Gastrocnemius medialis (tissue), 4 donors: ENCODE measurements around the gene ADAM11. TPM values are rescaled to one million over a fixed set of nuclear protein-coding genes. Genes with fewer than 3 reads are reported as not detected.

Experiments used
- ATAC-seq, 2 donors: fragments of 150-250 bp; one replicate each; pipeline ENCODE4 v1.9.1; 2016
- DNase-seq, 2 donors: peaks; one replicate each; pipeline ENCODE4 v3.0.0-alpha.2; 2019
- H3K27ac ChIP-seq, 4 donors: fragments of 200-600 bp; sonication (generic); 1 replicate in 1 of 4; 2 replicates in 3 of 4; pipeline ENCODE4 v1.5.1; 2016 to 2018; ENCODE audit warnings: mild to moderate bottlenecking in 2 of 4, moderate library complexity in 1 of 4
- H3K27me3 ChIP-seq, 3 donors: fragments of 200-600 bp; sonication (generic) in 2 of 3; 1 replicate in 1 of 3; 2 replicates in 2 of 3; pipeline versions ENCODE4 v1.5.1 to v1.6.0; 2016 to 2019; ENCODE audit warnings: mild to moderate bottlenecking in 1 of 3, moderate library complexity in 1 of 3
- H3K36me3 ChIP-seq, 2 donors: fragments of 200-600 bp; sonication (generic) in 1 of 2; one replicate each; pipeline ENCODE4 v1.5.1; 2017 to 2018
- H3K4me1 ChIP-seq, 2 donors: fragments of 200-600 bp; sonication (generic) in 1 of 2; one replicate each; pipeline ENCODE4 v1.5.1; 2016 to 2017; ENCODE audit warnings: mild to moderate bottlenecking in 2 of 2
- H3K4me3 ChIP-seq, 4 donors: fragments of 200-600 bp; sonication (generic) in 3 of 4; 1 replicate in 1 of 4; 2 replicates in 3 of 4; pipeline ENCODE4 v1.5.1; 2016 to 2019; ENCODE audit warnings: mild to moderate bottlenecking in 2 of 4
- H3K9me3 ChIP-seq, 3 donors: fragments of 200-600 bp; sonication (generic) in 2 of 3; 1 replicate in 1 of 3; 2 replicates in 2 of 3; pipeline ENCODE4 v1.5.1; 2016 to 2019
- CTCF ChIP-seq, 5 experiments: fragments of 450-650 bp in 3 of 5; fragments of 200-600 bp in 2 of 5; sonication (generic) in 2 of 5; IDR thresholded peaks in 4 of 5; conservative IDR thresholded peaks in 1 of 5; 1 replicate in 4 of 5; 2 replicates in 1 of 5; pipeline ENCODE4 v1.5.1; 2016 to 2019; ENCODE audit warnings: antibody characterized with exemption in 5 of 5, mild to moderate bottlenecking in 3 of 5, moderate library complexity in 3 of 5
- POLR2A ChIP-seq, 2 donors: fragments of 450-650 bp; IDR thresholded peaks; one replicate each; pipeline ENCODE4 v1.6.1; 2017; ENCODE audit warnings: antibody characterized with exemption in 2 of 2, mild to moderate bottlenecking in 2 of 2, moderate library complexity in 2 of 2
- in situ Hi-C, 4 donors: fragments of 200-750 bp; cut with MboI; loops; one replicate each; pipeline versions ENCODE4 v1.15.0 to v1.8.0; 2017; ENCODE audit warnings: low sequenced_read_pairs in 4 of 4
- intact Hi-C: fragments of 100-400 bp; cut with DNase I; formaldehyde crosslinking; loops from one replicate; pipeline ENCODE4 v1.15.1; 2023; ENCODE audit warnings: low total_unique reads
- total RNA-seq, 4 donors: library from RNA; depleted of rRNA; stranded (reverse); fragments of >200 nt; gene quantifications; one replicate each; pipeline versions ENCODE4 v1.1.0 to v1.2.3, GENCODE V29; 2016

Gene ADAM11
- total RNA-seq, 4 donors from 2014 or later, result 0.04 to 0.36 TPM; not detected in 2

DNA sequence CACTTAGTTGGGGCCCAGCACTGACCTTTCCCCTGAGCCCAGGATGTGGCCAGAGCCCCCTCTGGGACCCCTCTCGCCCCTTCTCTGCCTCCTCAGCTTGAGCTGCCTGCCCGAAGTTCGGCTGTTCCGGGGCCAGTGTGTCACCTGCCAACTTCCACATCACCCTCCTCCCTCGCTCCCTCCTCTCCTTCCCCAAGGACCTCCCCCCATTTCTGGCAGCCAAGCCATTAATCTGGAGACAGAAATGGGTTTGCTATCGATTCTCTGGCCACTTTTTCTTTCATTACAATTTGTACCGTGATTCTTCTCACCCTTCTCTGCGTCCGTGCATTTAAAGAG is 8.8 kb upstream of the ADAM11 start:
- H3K27me3 ChIP-seq, result no peaks in the 10 kb centered on the region
- no peak overlapping the region for H3K4me3 ChIP-seq
- ATAC-seq, result no peak
- H3K36me3 ChIP-seq, result no peaks in the 10 kb centered on the region
- intact Hi-C loops, result no loop called here
- DNase-seq, result no peak
- no peaks in the 10 kb centered on the region for H3K9me3 ChIP-seq
- in situ Hi-C loops, result loop anchor here in 1 of 4 donors (25.0 kb wide), 1 partner anchor 287 kb away; no protein-coding TSS in a partner anchor
- TF ChIP-seq POLR2A (IDR thresholded peaks at IDR 0.05) (no peak), CTCF (IDR thresholded peaks at IDR 0.05 in 4 of 5, conservative IDR thresholded peaks at IDR 0.05 in 1 of 5) (no peak)
- no peak overlapping the region for H3K27ac ChIP-seq
- no peaks in the 10 kb centered on the region for H3K4me1 ChIP-seq

DNA sequence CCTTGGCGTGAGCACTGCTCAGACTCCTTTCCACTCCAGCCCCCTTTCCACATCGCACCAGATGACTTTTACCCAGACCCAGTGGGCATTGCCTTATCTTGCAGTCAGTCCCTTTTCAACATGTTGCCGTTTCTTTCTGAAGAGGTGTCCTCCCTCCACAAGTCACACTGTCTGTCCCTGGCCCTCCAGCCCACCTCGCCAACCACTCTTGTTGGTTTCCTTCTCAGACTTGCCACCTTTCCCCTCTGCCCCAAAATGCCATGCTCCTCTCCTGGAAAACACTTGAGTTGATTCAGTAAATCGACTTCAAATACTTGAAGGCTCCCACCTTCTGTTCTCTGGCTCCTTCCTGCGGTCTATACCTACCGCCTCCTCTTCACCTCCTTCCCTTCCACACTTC is 7.5 kb upstream of the ADAM11 start:
- intact Hi-C loops, result no loop called here
- no peak overlapping the region for H3K4me3 ChIP-seq
- TF ChIP-seq POLR2A (IDR thresholded peaks at IDR 0.05), result no peak
- no peak for TF ChIP-seq CTCF (IDR thresholded peaks at IDR 0.05 in 4 of 5, conservative IDR thresholded peaks at IDR 0.05 in 1 of 5)
- H3K27me3 ChIP-seq, result peaks cover 0 to 3% (median 0%) of the 10 kb centered on the region in 3 donors
- H3K27ac ChIP-seq, result no peak overlapping the region
- DNase-seq (no peak), ATAC-seq (no peak)
- in situ Hi-C loops, result loop anchor here in 1 of 4 donors (25.0 kb wide), 1 partner anchor 286 kb away; no protein-coding TSS in a partner anchor
- H3K4me1 ChIP-seq, result no peaks in the 10 kb centered on the region
- no peaks in the 10 kb centered on the region for H3K9me3 ChIP-seq
- no peaks in the 10 kb centered on the region for H3K36me3 ChIP-seq

DNA sequence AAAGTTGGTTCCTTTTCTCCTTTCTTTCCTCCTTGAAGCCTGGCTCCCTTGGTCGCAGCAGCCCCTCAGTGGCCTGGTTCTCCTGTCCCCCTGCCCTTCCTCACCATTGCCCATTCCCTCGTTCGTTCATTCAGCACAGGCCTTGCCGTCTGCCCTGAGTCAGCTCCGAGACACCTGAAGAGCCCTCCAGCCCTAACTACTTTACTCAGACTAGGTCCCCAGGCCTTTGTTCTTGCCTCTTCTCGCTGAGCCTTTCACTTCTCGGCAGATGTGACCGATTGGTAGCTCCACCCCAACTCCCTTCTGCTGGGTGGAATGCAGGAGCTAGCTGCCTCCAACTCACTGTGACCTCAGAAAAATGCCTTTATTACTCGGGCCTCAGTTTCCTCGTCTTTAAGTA is 7.0 kb upstream of the ADAM11 start:
- DNase-seq, result no peak
- no peak for TF ChIP-seq CTCF (IDR thresholded peaks at IDR 0.05 in 4 of 5, conservative IDR thresholded peaks at IDR 0.05 in 1 of 5)
- no peak for TF ChIP-seq POLR2A (IDR thresholded peaks at IDR 0.05)
- no peaks in the 10 kb centered on the region for H3K36me3 ChIP-seq
- no peak overlapping the region for H3K4me3 ChIP-seq
- H3K27ac ChIP-seq, result no peak overlapping the region
- no peak for ATAC-seq
- in situ Hi-C loops, result loop anchor here in 1 of 4 donors (25.0 kb wide), 1 partner anchor 285 kb away; no protein-coding TSS in a partner anchor
- peaks cover 0 to 3% (median under 1%) of the 10 kb centered on the region in 3 donors for H3K27me3 ChIP-seq
- H3K9me3 ChIP-seq, result no peaks in the 10 kb centered on the region
- H3K4me1 ChIP-seq, result no peaks in the 10 kb centered on the region
- intact Hi-C loops, result no loop called here

- in situ Hi-C loops, result loop anchor here in 1 of 4 donors (25.0 kb wide), 1 partner anchor 284 kb away; no protein-coding TSS in a partner anchor
- intact Hi-C loops, result no loop called here
- Histone ChIP-seq H3K36me3 (no peaks in the 10 kb centered on the region), H3K9me3 (no peaks in the 10 kb centered on the region), H3K27me3 (peaks cover 11 to 14% (median 14%) of the 10 kb centered on the region in 3 donors), H3K4me3 (no peak overlapping the region), H3K27ac (no peak overlapping the region), H3K4me1 (no peaks in the 10 kb centered on the region)
- DNase-seq (no peak), ATAC-seq (no peak)
- TF ChIP-seq POLR2A (IDR thresholded peaks at IDR 0.05), result no peak
- no peak for TF ChIP-seq CTCF (IDR thresholded peaks at IDR 0.05 in 4 of 5, conservative IDR thresholded peaks at IDR 0.05 in 1 of 5)
Measured at GRCh38 chr17:44752953-44753861, 5.6 kb upstream of the ADAM11 start.
